IMR-90 (cell line): Measurements from ENCODE around the gene TIRAP. TPM values are rescaled to one million over a fixed set of nuclear protein-coding genes. Genes with fewer than 3 reads are reported as not detected.

Experiments used
- ATAC-seq: fragments of 200-7000 bp; cut with Tn5 transposase; 2 replicates; pipeline ENCODE4 v1.9.1; 2020; ENCODE audit warnings: low read depth, mild to moderate bottlenecking, moderate library complexity
- BruUV-seq: library from RNA; stranded (reverse); fragments of 400-500 nt; replicated peaks from 2 replicates; lab custom pipeline; 2021; lab: Mats Ljungman, UMichigan
- CTCF ChIA-PET: fragments of 300-600 bp; formaldehyde crosslinking; extraction: SDS; loops from one replicate; lab custom pipeline; 2021; ENCODE audit warnings: antibody characterized with exemption; lab: Yijun Ruan, JAX
- POLR2A ChIA-PET: fragments of 300-600 bp; sonication (Branson Sonifier 250); formaldehyde crosslinking; loops from one replicate; lab custom pipeline; 2022; ENCODE audit warnings: antibody characterized with exemption; ENCODE audit not compliant: unreplicated experiment; lab: Charles Lee
- DNase-seq: peaks from one replicate; pipeline ENCODE4 v3.0.0; 2013
- H2AFZ ChIP-seq: replicated peaks from 2 replicates; pipeline ENCODE3; 2013; ENCODE audit warnings: low read length, mild to moderate bottlenecking; ENCODE audit not compliant: poor library complexity
- H2AK5ac ChIP-seq: 2 replicates; pipeline ENCODE4 v1.6.1; 2013; ENCODE audit warnings: low read depth, low read length, inconsistent platforms
- H2AK9ac ChIP-seq: replicated peaks from 2 replicates; pipeline ENCODE3; 2013; ENCODE audit warnings: mild to moderate bottlenecking, low read depth, low read length, moderate library complexity; ENCODE audit not compliant: poor library complexity
- H2BK120ac ChIP-seq: 2 replicates; pipeline ENCODE4 v1.6.1; 2013; ENCODE audit warnings: low read depth, low read length, inconsistent platforms
- H2BK15ac ChIP-seq: 3 replicates; pipeline ENCODE4 v1.6.1; 2013; ENCODE audit warnings: low read depth, low read length, inconsistent platforms
- H2BK20ac ChIP-seq: 2 replicates; pipeline ENCODE4 v1.6.1; 2013; ENCODE audit warnings: low read depth, mild to moderate bottlenecking, inconsistent platforms, low read length, moderate library complexity
- H2BK5ac ChIP-seq: 2 replicates; pipeline ENCODE4 v1.6.1; 2013; ENCODE audit warnings: mild to moderate bottlenecking, low read depth, low read length, inconsistent platforms; ENCODE audit not compliant: poor library complexity, severe bottlenecking
- H3K14ac ChIP-seq: replicated peaks from 2 replicates; pipeline ENCODE4 v1.6.1; 2013; ENCODE audit warnings: low read depth, low read length, inconsistent platforms
- H3K18ac ChIP-seq: 2 replicates; pipeline ENCODE4 v1.6.1; 2013; ENCODE audit warnings: low read depth, low read length, control low read depth
- H3K23ac ChIP-seq: 2 replicates; pipeline ENCODE4 v1.6.1; 2013; ENCODE audit warnings: low read depth, low read length, inconsistent platforms
- H3K27ac ChIP-seq: 2 replicates; pipeline ENCODE4 v1.5.1; 2013; ENCODE audit warnings: mild to moderate bottlenecking, control low read depth, low read length; ENCODE audit not compliant: insufficient read depth
- H3K27me3 ChIP-seq: 2 replicates; pipeline ENCODE4 v1.6.1; 2013; ENCODE audit warnings: low read length; ENCODE audit not compliant: control insufficient read depth, insufficient read depth
- H3K36me3 ChIP-seq: 2 replicates; pipeline ENCODE4 v1.6.1; 2013; ENCODE audit warnings: low read length, mixed read lengths; ENCODE audit not compliant: control insufficient read depth, insufficient read depth
- H3K4ac ChIP-seq: 2 replicates; pipeline ENCODE4 v1.6.1; 2013; ENCODE audit warnings: low read depth, low read length, inconsistent platforms
- H3K4me1 ChIP-seq: 2 replicates; pipeline ENCODE4 v1.6.1; 2013; ENCODE audit warnings: low read length, mixed read lengths; ENCODE audit not compliant: control insufficient read depth, insufficient read depth
- H3K4me2 ChIP-seq: 2 replicates; pipeline ENCODE4 v1.6.1; 2013; ENCODE audit warnings: low read depth, mild to moderate bottlenecking, control low read depth, low read length, moderate library complexity
- H3K4me3 ChIP-seq: 2 replicates; pipeline ENCODE4 v1.5.1; 2013; ENCODE audit warnings: low read depth, mild to moderate bottlenecking, control low read depth, low read length, moderate library complexity; ENCODE audit not compliant: insufficient read depth
- H3K56ac ChIP-seq: 2 replicates; pipeline ENCODE4 v1.6.1; 2013; ENCODE audit warnings: low read length, inconsistent platforms; ENCODE audit not compliant: insufficient read depth; ENCODE audit errors: extremely low read depth
- H3K79me1 ChIP-seq, 2 experiments: 2 replicates each; pipeline ENCODE4 v1.6.1; 2013; ENCODE audit warnings: low read length in 2 of 2, inconsistent platforms in 1 of 2, low read depth in 1 of 2
- H3K9ac ChIP-seq: 2 replicates; pipeline ENCODE4 v1.6.1; 2013; ENCODE audit warnings: low read depth, low read length, control low read depth
- H3K9me1 ChIP-seq: 2 replicates; pipeline ENCODE4 v1.6.1; 2013; ENCODE audit warnings: low read length, inconsistent platforms; ENCODE audit not compliant: insufficient read depth
- H3K9me3 ChIP-seq: 2 replicates; pipeline ENCODE4 v1.6.1; 2013; ENCODE audit warnings: low read length; ENCODE audit not compliant: control insufficient read depth, insufficient read depth
- H4K20me1 ChIP-seq: 2 replicates; pipeline ENCODE4 v1.6.1; 2013; ENCODE audit warnings: low read length, inconsistent platforms; ENCODE audit not compliant: insufficient read depth
- H4K5ac ChIP-seq: 2 replicates; pipeline ENCODE4 v1.6.1; 2013; ENCODE audit warnings: mild to moderate bottlenecking, low read depth, low read length, control low read depth
- H4K8ac ChIP-seq, 2 experiments: 2 replicates each; pipeline ENCODE4 v1.6.1; 2013; ENCODE audit warnings: low read depth in 2 of 2, low read length in 2 of 2, control low read depth in 1 of 2, inconsistent platforms in 1 of 2
- H4K91ac ChIP-seq: 2 replicates; pipeline ENCODE4 v1.6.1; 2013; ENCODE audit warnings: low read depth, low read length, inconsistent platforms; ENCODE audit not compliant: insufficient read depth
- BHLHE40 ChIP-seq: fragments of 150-350 bp; IDR thresholded peaks from 2 replicates; pipeline ENCODE4 v1.6.1; 2016; ENCODE audit warnings: mild to moderate bottlenecking, low read depth, low read length
- CHD1 ChIP-seq: IDR thresholded peaks from 2 replicates; pipeline ENCODE4 v1.6.1; 2012; ENCODE audit warnings: low read depth, low read length, improper control_type of control experiment
- ELK1 ChIP-seq: fragments of 150-350 bp; IDR thresholded peaks from 2 replicates; pipeline ENCODE4 v1.6.1; 2016; ENCODE audit warnings: low read depth, mild to moderate bottlenecking, low read length, moderate library complexity, borderline replicate concordance
- MAFK ChIP-seq: IDR thresholded peaks from 2 replicates; pipeline ENCODE4 v1.6.1; 2012; ENCODE audit warnings: low read depth, low read length, improper control_type of control experiment
- MAZ ChIP-seq: IDR thresholded peaks from 2 replicates; pipeline ENCODE4 v1.6.1; 2012; ENCODE audit warnings: low read depth, mild to moderate bottlenecking, low read length, improper control_type of control experiment, moderate library complexity, borderline replicate concordance
- NFE2L2 ChIP-seq: fragments of 150-350 bp; IDR thresholded peaks from 2 replicates; pipeline ENCODE4 v1.6.1; 2016; ENCODE audit warnings: low read depth, mild to moderate bottlenecking, low read length
- RAD21 ChIP-seq: IDR thresholded peaks from 2 replicates; pipeline ENCODE4 v1.6.1; 2012; ENCODE audit warnings: low read length, improper control_type of control experiment
- RCOR1 ChIP-seq: IDR thresholded peaks from 2 replicates; pipeline ENCODE4 v1.6.1; 2012; ENCODE audit warnings: mild to moderate bottlenecking, low read length, improper control_type of control experiment; ENCODE audit not compliant: insufficient replicate concordance
- SMC3 ChIP-seq: fragments of 150-350 bp; IDR thresholded peaks from 2 replicates; pipeline ENCODE4 v1.6.1; 2016; ENCODE audit warnings: low read depth, mild to moderate bottlenecking, antibody characterized with exemption, low read length, moderate library complexity
- USF2 ChIP-seq: fragments of 150-350 bp; IDR thresholded peaks from 2 replicates; pipeline ENCODE4 v1.6.1; 2017; ENCODE audit warnings: mild to moderate bottlenecking, antibody characterized with exemption, low read length, low read depth
- WGBS, 2 experiments: methylation state at CpG; one replicate each; pipeline versions ENCODE4 v1.1.5 to v1.1.7; 2013; ENCODE audit warnings: missing lambda C conversion rate in 2 of 2; ENCODE audit not compliant: insufficient read length in 1 of 2; ENCODE audit errors: extremely low coverage in 2 of 2; 5-methylcytosine and 5-hydroxymethylcytosine counted together
- dilution Hi-C: fragments of 300-500 bp; cut with HindIII; formaldehyde crosslinking; loops from one replicate; pipeline ENCODE4 v1.14.3; 2018; ENCODE audit warnings: low sequenced_read_pairs; ENCODE audit not compliant: unreplicated experiment
- in situ Hi-C: fragments of 300-500 bp; cut with MboI; formaldehyde crosslinking; loops from 3 replicates; pipeline ENCODE4 v1.14.3; 2019; ENCODE audit warnings: low sequenced_read_pairs, inconsistent platforms, mixed read lengths
- intact Hi-C: fragments of 100-400 bp; cut with micrococcal nuclease; formaldehyde crosslinking; loops from 2 replicates; pipeline ENCODE4 v1.10.0; 2022
- polyA plus RNA-seq, 3 experiments: library from polyadenylated mRNA; depleted of rRNA; stranded (reverse); fragments of >200 nt; gene quantifications; 2 replicates each; pipeline ENCODE4 v1.2.3, GENCODE V29; 2012; ENCODE audit warnings: low replicate concordance in 1 of 3
- total RNA-seq: library from RNA; depleted of rRNA; stranded (reverse); fragments of >200 nt; gene quantifications from 2 replicates; pipeline ENCODE4 v1.2.3, GENCODE V29; 2012

Gene TIRAP
- total and polyA plus RNA-seq, 2 of the 4 experiments (the other 2 are of a cell fraction), result 3.0 to 7.4 TPM

DNA sequence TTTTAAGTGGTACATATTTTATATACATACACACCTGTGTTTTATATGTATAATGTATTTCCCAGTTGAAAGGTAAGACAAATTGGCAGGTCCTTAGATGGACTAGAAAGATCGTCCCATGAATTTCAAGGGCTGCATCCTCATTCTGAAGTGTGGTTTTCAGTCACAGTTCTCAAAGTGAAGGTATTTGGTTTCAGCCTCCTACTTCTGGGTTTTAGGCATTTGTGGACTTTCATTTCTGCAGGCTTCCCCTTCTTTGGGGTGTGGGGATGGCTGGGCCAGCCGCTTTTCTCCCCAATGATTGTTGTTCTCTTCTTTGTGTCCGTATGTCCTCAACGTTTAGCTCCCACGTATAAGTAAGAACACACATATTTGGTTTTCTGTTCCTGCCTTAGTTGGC is 30.9 kb downstream of the TIRAP start:
- H3K18ac ChIP-seq, result no peak overlapping the region
- no peak overlapping the region for H3K4ac ChIP-seq
- no peak for ATAC-seq
- in situ Hi-C loops (loop anchor here (10.0 to 25.0 kb wide), 3 partner anchors 101 to 1023 kb away; no protein-coding TSS in a partner anchor), dilution Hi-C loops (no loop called here), intact Hi-C loops (loop anchor here (5.0 to 10.0 kb wide), 3 partner anchors 291 to 1181 kb away; no protein-coding TSS in a partner anchor)
- no peak overlapping the region for H3K9ac ChIP-seq
- no peak overlapping the region for H4K5ac ChIP-seq
- peaks cover 0 to 3% of the 10 kb centered on the region in 2 experiments; a peak in 1 of 4 replicates for H3K79me1 ChIP-seq
- H4K20me1 ChIP-seq, result peaks cover 3% of the 10 kb centered on the region; the same call in 1 of the 2 replicates
- H2AK9ac ChIP-seq, result no peak overlapping the region
- H2AFZ ChIP-seq, result no peak overlapping the region
- BruUV-seq, result no TSS peak
- no peak overlapping the region for H3K4me2 ChIP-seq
- H4K8ac ChIP-seq, result no peak overlapping the region
- TF ChIP-seq SMC3 (no peak), USF2 (no peak), RCOR1 (no peak), RAD21 (no peak), BHLHE40 (no peak), MAZ (no peak), NFE2L2 (no peak), MAFK (no peak), CHD1 (no peak), ELK1 (no peak)
- no peak overlapping the region for H2BK120ac ChIP-seq
- H2AK5ac ChIP-seq, result no peak overlapping the region
- peaks cover 12% of the 10 kb centered on the region for H3K4me1 ChIP-seq
- H4K91ac ChIP-seq, result no peak overlapping the region
- POLR2A ChIA-PET, result no interaction called here
- no peaks in the 10 kb centered on the region for H3K27me3 ChIP-seq
- H3K56ac ChIP-seq, result no peak overlapping the region
- H3K9me1 ChIP-seq, result peaks cover 9% of the 10 kb centered on the region; the same call in 1 of the 2 replicates
- no peak overlapping the region for H3K4me3 ChIP-seq
- CTCF ChIA-PET, result no interaction called here
- H3K23ac ChIP-seq, result no peak overlapping the region
- H3K14ac ChIP-seq, result no peak overlapping the region
- H3K36me3 ChIP-seq, result peaks cover 1% of the 10 kb centered on the region; the same call in 1 of the 2 replicates
- no peaks in the 10 kb centered on the region for H3K9me3 ChIP-seq
- no peak for DNase-seq
- no peak overlapping the region for H2BK15ac ChIP-seq
- H2BK5ac ChIP-seq, result no peak overlapping the region
- no peak overlapping the region for H2BK20ac ChIP-seq
- whole genome bisulfite sequencing, 2 experiments, result 92% methylated on average over 2 of the region's 5 CpGs; no CpG with 5 or more reads in 1 of the 2 experiments
- H3K27ac ChIP-seq, result no peak overlapping the region
